HCT116 (cell line): ENCODE data around the gene TNFSF8.

Experiments
- CTCF ChIP-seq, 3 experiments: fragments of 200-600 bp in 1 of 3; sonication (generic) in 1 of 3; IDR thresholded peaks in 2 of 3; conservative IDR thresholded peaks in 1 of 3; 2 replicates each; pipeline ENCODE4 v1.5.1; 2012 to 2017; ENCODE audit warnings: low read depth in 2 of 3, low read length in 2 of 3, antibody characterized with exemption in 1 of 3, borderline replicate concordance in 1 of 3, control low read depth in 1 of 3, mild to moderate bottlenecking in 1 of 3, mixed read lengths in 1 of 3, mixed run types in 1 of 3, moderate library complexity in 1 of 3; ENCODE audit not compliant: insufficient read depth in 1 of 3
- EZH2 ChIP-seq: fragments of 200-600 bp; sonication (generic); IDR thresholded peaks from 2 replicates; pipeline ENCODE4 v1.6.1; 2017; ENCODE audit warnings: antibody characterized with exemption, mixed run types
- POLR2A ChIP-seq: IDR thresholded peaks from 2 replicates; pipeline ENCODE4 v1.7.0; 2011; ENCODE audit warnings: borderline replicate concordance; ENCODE audit not compliant: insufficient read depth, insufficient read length; ENCODE audit errors: extremely low read depth
- POLR2AphosphoS5 ChIP-seq: IDR thresholded peaks from 2 replicates; pipeline ENCODE4 v1.6.1; 2011; ENCODE audit warnings: mild to moderate bottlenecking, low read depth, low read length, moderate library complexity

- no peak for TF ChIP-seq POLR2A
- TF ChIP-seq POLR2AphosphoS5 = no peak
- TF ChIP-seq CTCF (IDR thresholded peaks at IDR 0.05 in 2 of 3, conservative IDR thresholded peaks at IDR 0.05 in 1 of 3; ENCODE audit: borderline replicate concordance in 1 of 3, insufficient read depth in 1 of 3, low read depth in 2 of 3, low read length in 2 of 3) = no peak
- TF ChIP-seq EZH2 = no peak
Measured at GRCh38 chr9:114957558-114957957, 27.2 kb upstream of the TNFSF8 start.
